BLaER1 treated with 17β-estradiol and CSF1 and Interleukin-3, amounts not matched to agents 10 nM and 100 nM (cell line): ENCODE results near the gene NEIL3.

Experiments used
- H3K27ac ChIP-seq, 11 experiments: shearing (Covaris generic); formaldehyde crosslinking; 2 replicates each; pipeline ENCODE4 v1.8.1; 2022
- H3K27me3 ChIP-seq, 11 experiments: shearing (Covaris generic); formaldehyde crosslinking; 2 replicates each; pipeline ENCODE4 v1.8.1; 2022
- H3K36me3 ChIP-seq, 11 experiments: shearing (Covaris generic); formaldehyde crosslinking; 2 replicates each; pipeline ENCODE4 v1.8.1; 2022
- H3K4me1 ChIP-seq, 10 experiments: shearing (Covaris generic); formaldehyde crosslinking; 2 replicates each; pipeline ENCODE4 v1.8.1; 2022
- H3K4me2 ChIP-seq, 11 experiments: shearing (Covaris generic); formaldehyde crosslinking; 2 replicates each; pipeline ENCODE4 v1.8.1; 2022
- H3K4me3 ChIP-seq, 10 experiments: shearing (Covaris generic); formaldehyde crosslinking; 2 replicates each; pipeline ENCODE4 v1.8.1; 2022
- H3K9ac ChIP-seq, 11 experiments: shearing (Covaris generic); formaldehyde crosslinking; 2 replicates each; pipeline ENCODE4 v1.8.1; 2022
- H3K9me3 ChIP-seq, 11 experiments: shearing (Covaris generic); formaldehyde crosslinking; replicated peaks in 1 of 11; 2 replicates each; pipeline ENCODE4 v1.8.1; 2022
- H4K20me1 ChIP-seq, 11 experiments: shearing (Covaris generic); formaldehyde crosslinking; 2 replicates each; pipeline ENCODE4 v1.8.1; 2022
- Cebpa-rat ChIP-seq, 11 experiments: shearing (Covaris generic); IDR thresholded peaks; 2 replicates each; pipeline ENCODE4 v1.8.1; 2022

Gene NEIL3

GRCh38 chr4:177309522-177310371 lies at the start of gene NEIL3:
Gene NEIL3 (plus strand): TSS chr4:177309874. CDS start chr4:177309954, 80 bp downstream.
- Histone ChIP-seq H4K20me1 (no peaks in the 10 kb centered on the region), H3K4me3 (peak within 1 kb of the TSS; percentile 65 to 91 (median 87)), H3K9me3 (peaks cover 0 to 6% (median 0%) of the 10 kb centered on the region in 11 experiments; a peak in 2 of 22 replicates), H3K4me2 (peak within 1 kb of the TSS; percentile 75 to 95 (median 85)), H3K27me3 (no peaks in the 10 kb centered on the region), H3K9ac (peak within 1 kb of the TSS; percentile 43 to 86 (median 84); a peak in 20 of 22 replicates), H3K36me3 (peaks cover 0 to 16% (median 0%) of the 10 kb centered on the region in 11 experiments; a peak in 3 of 22 replicates), H3K27ac (peak within 1 kb of the TSS in 9 of 11 experiments; percentile 61 to 86 (median 81); a peak in 18 of 22 replicates), H3K4me1 (peaks cover 6 to 22% (median 15%) of the 10 kb centered on the region in 10 experiments)
- TF ChIP-seq Cebpa-rat (IDR thresholded peaks at IDR 0.05): no peak

- Histone ChIP-seq H4K20me1 (no peaks in the 10 kb centered on the region), H3K27ac (no peak overlapping the region), H3K4me1 (no peaks in the 10 kb centered on the region), H3K4me2 (no peak overlapping the region), H3K4me3 (no peak overlapping the region), H3K36me3 (no peaks in the 10 kb centered on the region), H3K9me3 (0 out of 22 replicates have a peak, but pooled peaks cover 0 to 5% (median 0%) of the 10 kb centered on the region in 11 experiments), H3K9ac (no peak overlapping the region), H3K27me3 (no peaks in the 10 kb centered on the region)
- no peak for TF ChIP-seq Cebpa-rat (IDR thresholded peaks at IDR 0.05)
Measured at GRCh38 chr4:177263818-177264217, 45.9 kb upstream of the NEIL3 start.

GRCh38 chr4:177264788-177265422 lies 44.8 kb upstream of the NEIL3 start:
- Histone ChIP-seq H3K4me2 (no peak overlapping the region), H3K9me3 (no peaks in the 10 kb centered on the region), H3K4me1 (no peaks in the 10 kb centered on the region), H3K9ac (no peak overlapping the region), H3K27ac (no peak overlapping the region), H3K27me3 (no peaks in the 10 kb centered on the region), H3K36me3 (no peaks in the 10 kb centered on the region), H3K4me3 (no peak overlapping the region), H4K20me1 (no peaks in the 10 kb centered on the region)
- TF ChIP-seq Cebpa-rat (IDR thresholded peaks at IDR 0.05): no peak

- H3K9ac ChIP-seq: no peak overlapping the region
- no peak overlapping the region for H3K4me2 ChIP-seq
- H3K4me1 ChIP-seq: no peaks in the 10 kb centered on the region
- H4K20me1 ChIP-seq: no peaks in the 10 kb centered on the region
- H3K36me3 ChIP-seq: no peaks in the 10 kb centered on the region
- no peak overlapping the region for H3K4me3 ChIP-seq
- TF ChIP-seq Cebpa-rat (IDR thresholded peaks at IDR 0.05): no peak
- no peaks in the 10 kb centered on the region for H3K9me3 ChIP-seq
- no peak overlapping the region for H3K27ac ChIP-seq
- H3K27me3 ChIP-seq: no peaks in the 10 kb centered on the region
Measured at GRCh38 chr4:177265729-177266128, 43.9 kb upstream of the NEIL3 start.

- Histone ChIP-seq H3K4me3 (no peak overlapping the region), H3K9me3 (no peaks in the 10 kb centered on the region), H3K4me1 (no peaks in the 10 kb centered on the region), H3K27me3 (no peaks in the 10 kb centered on the region), H3K4me2 (no peak overlapping the region), H3K9ac (no peak overlapping the region), H3K27ac (no peak overlapping the region), H4K20me1 (no peaks in the 10 kb centered on the region), H3K36me3 (no peaks in the 10 kb centered on the region)
- no peak for TF ChIP-seq Cebpa-rat (IDR thresholded peaks at IDR 0.05)
Measured at GRCh38 chr4:177266506-177266905, 43.2 kb upstream of the NEIL3 start.

- H3K36me3 ChIP-seq: no peaks in the 10 kb centered on the region
- H3K4me2 ChIP-seq: no peak overlapping the region
- no peaks in the 10 kb centered on the region for H3K27me3 ChIP-seq
- no peak for TF ChIP-seq Cebpa-rat (IDR thresholded peaks at IDR 0.05)
- no peaks in the 10 kb centered on the region for H4K20me1 ChIP-seq
- no peak overlapping the region for H3K4me3 ChIP-seq
- no peak overlapping the region for H3K27ac ChIP-seq
- no peak overlapping the region for H3K9ac ChIP-seq
- no peaks in the 10 kb centered on the region for H3K9me3 ChIP-seq
- no peaks in the 10 kb centered on the region for H3K4me1 ChIP-seq
Measured at GRCh38 chr4:177267911-177268310, 41.8 kb upstream of the NEIL3 start.

- Histone ChIP-seq H3K4me1 (no peaks in the 10 kb centered on the region), H3K27ac (no peak overlapping the region), H3K9ac (no peak overlapping the region), H3K4me3 (no peak overlapping the region), H3K9me3 (no peaks in the 10 kb centered on the region), H4K20me1 (no peaks in the 10 kb centered on the region), H3K4me2 (no peak overlapping the region), H3K27me3 (no peaks in the 10 kb centered on the region), H3K36me3 (no peaks in the 10 kb centered on the region)
- TF ChIP-seq Cebpa-rat (IDR thresholded peaks at IDR 0.05): no peak
Measured at GRCh38 chr4:177271091-177271490, 38.6 kb upstream of the NEIL3 start.

GRCh38 chr4:177271915-177272766 lies 37.5 kb upstream of the NEIL3 start:
- no peak overlapping the region for H3K4me3 ChIP-seq
- H4K20me1 ChIP-seq: no peaks in the 10 kb centered on the region
- no peak overlapping the region for H3K27ac ChIP-seq
- H3K4me1 ChIP-seq: no peaks in the 10 kb centered on the region
- H3K36me3 ChIP-seq: no peaks in the 10 kb centered on the region
- H3K9ac ChIP-seq: no peak overlapping the region
- TF ChIP-seq Cebpa-rat (IDR thresholded peaks at IDR 0.05): no peak
- H3K27me3 ChIP-seq: no peaks in the 10 kb centered on the region
- H3K9me3 ChIP-seq: no peaks in the 10 kb centered on the region
- H3K4me2 ChIP-seq: no peak overlapping the region

- Histone ChIP-seq H3K4me3 (no peak overlapping the region), H3K27ac (no peak overlapping the region), H3K36me3 (no peaks in the 10 kb centered on the region), H3K4me2 (no peak overlapping the region), H3K27me3 (no peaks in the 10 kb centered on the region), H3K9me3 (no peaks in the 10 kb centered on the region), H3K4me1 (no peaks in the 10 kb centered on the region), H4K20me1 (no peaks in the 10 kb centered on the region), H3K9ac (no peak overlapping the region)
- no peak for TF ChIP-seq Cebpa-rat (IDR thresholded peaks at IDR 0.05)
Measured at GRCh38 chr4:177275999-177276398, 33.7 kb upstream of the NEIL3 start.
